Gastrocnemius medialis (tissue), 4 donors: ENCODE results near the gene GRPEL2. TPM values are rescaled to one million over a fixed set of nuclear protein-coding genes. Genes with fewer than 3 reads are reported as not detected.

Source experiments
- ATAC-seq, 2 donors: fragments of 150-250 bp; one replicate each; pipeline ENCODE4 v1.9.1; 2016
- DNase-seq, 2 donors: peaks; one replicate each; pipeline ENCODE4 v3.0.0-alpha.2; 2019
- H3K27ac ChIP-seq, 4 donors: fragments of 200-600 bp; sonication (generic); 1 replicate in 1 of 4; 2 replicates in 3 of 4; pipeline ENCODE4 v1.5.1; 2016 to 2018; ENCODE audit warnings: mild to moderate bottlenecking in 2 of 4, moderate library complexity in 1 of 4
- H3K27me3 ChIP-seq, 3 donors: fragments of 200-600 bp; sonication (generic) in 2 of 3; 1 replicate in 1 of 3; 2 replicates in 2 of 3; pipeline versions ENCODE4 v1.5.1 to v1.6.0; 2016 to 2019; ENCODE audit warnings: mild to moderate bottlenecking in 1 of 3, moderate library complexity in 1 of 3
- H3K36me3 ChIP-seq, 2 donors: fragments of 200-600 bp; sonication (generic) in 1 of 2; one replicate each; pipeline ENCODE4 v1.5.1; 2017 to 2018
- H3K4me1 ChIP-seq, 2 donors: fragments of 200-600 bp; sonication (generic) in 1 of 2; one replicate each; pipeline ENCODE4 v1.5.1; 2016 to 2017; ENCODE audit warnings: mild to moderate bottlenecking in 2 of 2
- H3K4me3 ChIP-seq, 4 donors: fragments of 200-600 bp; sonication (generic) in 3 of 4; 1 replicate in 1 of 4; 2 replicates in 3 of 4; pipeline ENCODE4 v1.5.1; 2016 to 2019; ENCODE audit warnings: mild to moderate bottlenecking in 2 of 4
- H3K9me3 ChIP-seq, 3 donors: fragments of 200-600 bp; sonication (generic) in 2 of 3; 1 replicate in 1 of 3; 2 replicates in 2 of 3; pipeline ENCODE4 v1.5.1; 2016 to 2019
- CTCF ChIP-seq, 5 experiments: fragments of 450-650 bp in 3 of 5; fragments of 200-600 bp in 2 of 5; sonication (generic) in 2 of 5; IDR thresholded peaks in 4 of 5; conservative IDR thresholded peaks in 1 of 5; 1 replicate in 4 of 5; 2 replicates in 1 of 5; pipeline ENCODE4 v1.5.1; 2016 to 2019; ENCODE audit warnings: antibody characterized with exemption in 5 of 5, mild to moderate bottlenecking in 3 of 5, moderate library complexity in 3 of 5
- POLR2A ChIP-seq, 2 donors: fragments of 450-650 bp; IDR thresholded peaks; one replicate each; pipeline ENCODE4 v1.6.1; 2017; ENCODE audit warnings: antibody characterized with exemption in 2 of 2, mild to moderate bottlenecking in 2 of 2, moderate library complexity in 2 of 2
- in situ Hi-C, 4 donors: fragments of 200-750 bp; cut with MboI; loops; one replicate each; pipeline versions ENCODE4 v1.15.0 to v1.8.0; 2017; ENCODE audit warnings: low sequenced_read_pairs in 4 of 4
- intact Hi-C: fragments of 100-400 bp; cut with DNase I; formaldehyde crosslinking; loops from one replicate; pipeline ENCODE4 v1.15.1; 2023; ENCODE audit warnings: low total_unique reads
- total RNA-seq, 4 donors: library from RNA; depleted of rRNA; stranded (reverse); fragments of >200 nt; gene quantifications; one replicate each; pipeline versions ENCODE4 v1.1.0 to v1.2.3, GENCODE V29; 2016

GRPEL2 gene
- total RNA-seq, 4 donors from 2014 or later: 7.8 to 13.3 (median 9.9) TPM

DNA sequence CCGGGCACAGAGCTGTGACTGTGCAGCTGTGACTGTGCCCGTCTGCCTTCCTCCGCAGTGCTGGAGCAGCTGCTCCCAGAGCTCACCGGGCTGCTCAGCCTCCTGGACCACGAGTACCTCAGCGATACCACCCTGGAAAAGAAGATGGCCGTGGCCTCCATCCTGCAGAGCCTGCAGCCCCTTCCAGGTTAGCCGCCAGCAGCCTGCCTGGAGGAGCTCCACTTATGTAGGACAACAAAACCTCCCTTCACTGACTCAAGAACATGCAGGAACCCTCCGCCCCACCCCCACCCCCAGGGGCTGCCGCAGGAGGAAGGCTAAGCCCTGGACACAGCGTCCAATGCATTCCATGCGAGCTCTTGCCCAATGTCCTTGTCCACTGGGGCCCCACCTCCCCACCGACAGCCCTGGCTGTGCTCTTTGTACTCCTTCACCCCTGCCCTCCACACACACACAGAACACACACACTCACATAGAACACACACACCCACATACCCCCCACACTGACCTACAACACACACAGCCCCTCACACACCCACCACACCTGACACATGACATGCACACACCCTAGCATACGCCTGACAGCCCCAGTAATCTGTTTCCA, 45.7 kb upstream of the GRPEL2 start:
- DNase-seq: no peak
- in situ Hi-C loops: no loop called here
- no peaks in the 10 kb centered on the region for H3K9me3 ChIP-seq
- ATAC-seq: peak in 1 of 2 donors; percentile 24
- H3K27me3 ChIP-seq: no peaks in the 10 kb centered on the region
- TF ChIP-seq POLR2A (IDR thresholded peaks at IDR 0.05) (no peak), CTCF (IDR thresholded peaks at IDR 0.05 in 4 of 5, conservative IDR thresholded peaks at IDR 0.05 in 1 of 5) (no peak)
- H3K4me1 ChIP-seq: peaks cover 20 to 61% of the 10 kb centered on the region in 2 donors
- no peak overlapping the region for H3K4me3 ChIP-seq
- H3K27ac ChIP-seq: peak overlapping the region in 3 of 4 donors; percentile 59 to 69 (median 62)
- H3K36me3 ChIP-seq: peaks cover 0 to 24% of the 10 kb centered on the region in 2 donors
- intact Hi-C loops: no loop called here

DNA sequence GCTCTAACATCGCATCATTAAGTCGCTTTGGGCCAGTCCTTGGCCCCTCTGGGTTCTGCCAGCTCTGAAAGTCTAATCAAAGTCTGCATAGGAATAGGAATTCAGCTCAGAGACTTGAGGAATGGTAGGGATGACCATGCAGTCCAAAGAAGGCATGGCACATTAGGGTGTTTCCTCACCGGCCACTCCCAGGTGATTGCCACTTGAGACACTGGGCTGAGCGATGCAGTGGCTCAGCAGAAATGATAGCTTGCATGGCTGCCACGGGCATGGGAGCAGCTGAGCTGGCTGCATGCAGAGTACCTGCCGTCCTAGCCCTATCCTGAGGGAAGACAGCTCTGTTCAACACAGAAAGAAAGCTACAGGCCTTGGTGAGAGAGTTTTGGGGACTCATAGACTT, 44.9 kb upstream of the GRPEL2 start:
- peak; percentile 57 to 60 for DNase-seq
- Histone ChIP-seq H3K4me1 (peaks cover 15 to 52% of the 10 kb centered on the region in 2 donors), H3K36me3 (peaks cover 0 to 33% of the 10 kb centered on the region in 2 donors), H3K27me3 (no peaks in the 10 kb centered on the region), H3K4me3 (no peak overlapping the region), H3K9me3 (no peaks in the 10 kb centered on the region), H3K27ac (peak overlapping the region in 3 of 4 donors; percentile 59 to 69 (median 62))
- in situ Hi-C loops: no loop called here
- TF ChIP-seq CTCF (IDR thresholded peaks at IDR 0.05 in 4 of 5, conservative IDR thresholded peaks at IDR 0.05 in 1 of 5): no peak
- TF ChIP-seq POLR2A (IDR thresholded peaks at IDR 0.05): no peak
- intact Hi-C loops: no loop called here
- ATAC-seq: peak; percentile 66 to 71

GRCh38 chr5:149301049-149301743, 44.1 kb upstream of the GRPEL2 start:
- Histone ChIP-seq H3K36me3 (peaks cover 0 to 38% of the 10 kb centered on the region in 2 donors), H3K27ac (peak overlapping the region in 3 of 4 donors; percentile 59 to 69 (median 62)), H3K4me1 (peaks cover 15 to 45% of the 10 kb centered on the region in 2 donors), H3K27me3 (no peaks in the 10 kb centered on the region), H3K9me3 (no peaks in the 10 kb centered on the region), H3K4me3 (no peak overlapping the region)
- in situ Hi-C loops (no loop called here), intact Hi-C loops (no loop called here)
- TF ChIP-seq CTCF (IDR thresholded peaks at IDR 0.05 in 4 of 5, conservative IDR thresholded peaks at IDR 0.05 in 1 of 5) (no peak), POLR2A (IDR thresholded peaks at IDR 0.05) (no peak)
- DNase-seq (no peak), ATAC-seq (no peak)

DNA sequence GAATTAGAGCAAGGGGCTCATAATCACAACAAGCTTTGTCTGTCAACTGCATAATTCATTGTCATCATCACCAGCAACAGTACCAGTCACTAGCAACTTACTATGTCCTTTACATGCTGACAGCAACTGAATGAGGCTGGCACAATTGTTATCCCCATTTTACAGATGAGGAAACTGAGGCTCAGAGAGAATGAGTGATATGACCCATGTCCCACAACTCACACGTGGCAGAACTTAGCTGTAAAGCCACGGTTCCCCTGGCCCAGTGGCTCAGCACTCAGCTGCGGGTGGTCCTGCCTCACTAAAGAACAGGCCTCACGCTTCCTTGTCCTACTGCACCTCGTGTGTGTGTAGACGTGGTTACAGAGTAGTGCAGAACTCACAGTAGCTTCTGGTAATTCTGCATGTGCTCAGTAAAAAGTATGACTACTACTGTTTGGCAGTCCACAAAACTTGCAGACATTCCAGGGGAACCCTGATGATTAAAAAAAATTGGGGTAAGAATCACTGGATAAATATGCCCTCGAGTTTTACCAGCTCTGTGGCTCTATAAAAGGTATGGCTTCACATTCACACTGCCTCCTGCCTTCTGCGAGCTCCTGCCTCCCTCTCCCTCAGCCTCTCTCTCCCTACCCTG, 43.4 kb upstream of the GRPEL2 start:
- H3K4me3 ChIP-seq: no peak overlapping the region
- ATAC-seq: no peak
- H3K4me1 ChIP-seq: peaks cover 15 to 39% of the 10 kb centered on the region in 2 donors
- no peaks in the 10 kb centered on the region for H3K27me3 ChIP-seq
- H3K9me3 ChIP-seq: no peaks in the 10 kb centered on the region
- intact Hi-C loops (no loop called here), in situ Hi-C loops (no loop called here)
- peaks cover 0 to 44% of the 10 kb centered on the region in 2 donors for H3K36me3 ChIP-seq
- no peak for DNase-seq
- no peak for TF ChIP-seq CTCF (IDR thresholded peaks at IDR 0.05 in 4 of 5, conservative IDR thresholded peaks at IDR 0.05 in 1 of 5)
- TF ChIP-seq POLR2A (IDR thresholded peaks at IDR 0.05): no peak
- H3K27ac ChIP-seq: peak overlapping the region in 2 of 4 donors; percentile 37 to 62
